Calu3 (cell line): ENCODE results near the gene EHMT1. TPM values are rescaled to one million over a fixed set of nuclear protein-coding genes. Genes with fewer than 3 reads are reported as not detected.

ENCODE experiments used
- BruUV-seq: library from RNA; stranded (reverse); fragments of 400-500 nt; replicated peaks from 2 replicates; lab custom pipeline; 2021; lab: Mats Ljungman, UMichigan
- CTCF ChIA-PET: fragments of 300-600 bp; sonication (Branson Sonifier 250); formaldehyde crosslinking; loops from one replicate; lab custom pipeline; 2022; ENCODE audit warnings: antibody characterized with exemption; lab: Charles Lee
- DNase-seq: peaks from one replicate; pipeline ENCODE4 v3.0.0; 2022
- H3K27ac Mint-ChIP-seq: one replicate; pipeline ENCODE4 v1.8.0; 2022; ENCODE audit warnings: mixed read lengths; ENCODE audit not compliant: unreplicated experiment
- H3K27me3 Mint-ChIP-seq: one replicate; pipeline ENCODE4 v1.8.0; 2022; ENCODE audit warnings: mixed read lengths; ENCODE audit not compliant: unreplicated experiment
- H3K36me3 Mint-ChIP-seq: one replicate; pipeline ENCODE4 v1.8.0; 2022; ENCODE audit warnings: mild to moderate bottlenecking, moderate library complexity, mixed read lengths; ENCODE audit not compliant: insufficient read depth, unreplicated experiment
- H3K4me1 Mint-ChIP-seq: one replicate; pipeline ENCODE4 v1.8.0; 2022; ENCODE audit warnings: mild to moderate bottlenecking, low read depth, mixed read lengths; ENCODE audit not compliant: unreplicated experiment
- H3K4me3 Mint-ChIP-seq: one replicate; pipeline ENCODE4 v1.8.0; 2022; ENCODE audit warnings: mild to moderate bottlenecking, low read depth, moderate library complexity, mixed read lengths; ENCODE audit not compliant: unreplicated experiment
- H3K9me3 Mint-ChIP-seq: one replicate; pipeline ENCODE4 v1.8.0; 2022; ENCODE audit warnings: low read depth, mixed read lengths; ENCODE audit not compliant: unreplicated experiment
- CTCF ChIP-seq: fragments of 200-600 bp; IDR thresholded peaks from one replicate; pipeline ENCODE4 v1.8.0; 2022; ENCODE audit warnings: antibody characterized with exemption; ENCODE audit not compliant: unreplicated experiment
- intact Hi-C: fragments of 100-400 bp; cut with micrococcal nuclease; formaldehyde crosslinking; loops from one replicate; pipeline ENCODE4 v1.10.0; 2022; ENCODE audit not compliant: unreplicated experiment
- total RNA-seq: library from RNA; stranded (reverse); gene quantifications from 2 replicates; pipeline ENCODE4 v1.2.3, GENCODE V29; 2022

The EHMT1 gene
- total RNA-seq, 1 experiment from 2014 or later, result 56.0 TPM

GRCh38 chr9:137672907-137673791, 54.3 kb downstream of the EHMT1 start:
- peak; percentile 53 for TF ChIP-seq CTCF
- H3K9me3 Mint-ChIP-seq, result no peaks in the 10 kb centered on the region
- no TSS peak for BruUV-seq
- H3K4me1 Mint-ChIP-seq, result peaks cover 23% of the 10 kb centered on the region
- H3K27me3 Mint-ChIP-seq, result no peaks in the 10 kb centered on the region
- CTCF ChIA-PET, result interaction anchor here (0.7 to 1.0 kb wide), 2 partner anchors 22 to 24 kb away, joined by 3 to 5 read pairs; no protein-coding TSS in a partner anchor
- peak; percentile 32 for DNase-seq
- H3K36me3 Mint-ChIP-seq, result peaks cover 22% of the 10 kb centered on the region
- intact Hi-C loops, result no loop called here
- H3K4me3 Mint-ChIP-seq, result no peak overlapping the region
- no peak overlapping the region for H3K27ac Mint-ChIP-seq

DNA sequence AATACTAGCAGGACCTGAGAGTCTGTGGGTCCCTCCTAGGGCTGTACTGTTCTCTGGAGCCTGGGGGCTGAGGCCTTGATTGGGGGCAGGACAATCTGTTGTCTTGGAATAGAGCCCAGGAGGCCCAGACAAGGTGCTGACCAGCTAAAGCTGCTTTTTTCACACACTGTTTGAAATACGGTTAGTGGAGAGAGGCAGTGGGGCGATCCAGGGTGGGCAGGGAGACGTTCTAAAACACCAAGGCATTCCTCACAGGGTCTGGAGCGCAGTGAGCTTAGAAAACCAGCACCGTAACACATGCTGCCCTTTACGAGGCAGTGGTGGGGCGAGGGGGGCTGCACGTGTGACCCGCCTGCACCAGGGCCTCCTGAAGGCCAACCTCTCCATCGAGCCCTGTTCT, 55.1 kb downstream of the EHMT1 start:
- Mint-ChIP-seq H3K4me3 (no peak overlapping the region), H3K27ac (no peak overlapping the region), H3K36me3 (peaks cover 22% of the 10 kb centered on the region), H3K9me3 (no peaks in the 10 kb centered on the region), H3K4me1 (peaks cover 23% of the 10 kb centered on the region), H3K27me3 (no peaks in the 10 kb centered on the region)
- DNase-seq, result no peak
- no TSS peak for BruUV-seq
- CTCF ChIA-PET, result no interaction called here
- intact Hi-C loops, result no loop called here
- no peak for TF ChIP-seq CTCF

DNA sequence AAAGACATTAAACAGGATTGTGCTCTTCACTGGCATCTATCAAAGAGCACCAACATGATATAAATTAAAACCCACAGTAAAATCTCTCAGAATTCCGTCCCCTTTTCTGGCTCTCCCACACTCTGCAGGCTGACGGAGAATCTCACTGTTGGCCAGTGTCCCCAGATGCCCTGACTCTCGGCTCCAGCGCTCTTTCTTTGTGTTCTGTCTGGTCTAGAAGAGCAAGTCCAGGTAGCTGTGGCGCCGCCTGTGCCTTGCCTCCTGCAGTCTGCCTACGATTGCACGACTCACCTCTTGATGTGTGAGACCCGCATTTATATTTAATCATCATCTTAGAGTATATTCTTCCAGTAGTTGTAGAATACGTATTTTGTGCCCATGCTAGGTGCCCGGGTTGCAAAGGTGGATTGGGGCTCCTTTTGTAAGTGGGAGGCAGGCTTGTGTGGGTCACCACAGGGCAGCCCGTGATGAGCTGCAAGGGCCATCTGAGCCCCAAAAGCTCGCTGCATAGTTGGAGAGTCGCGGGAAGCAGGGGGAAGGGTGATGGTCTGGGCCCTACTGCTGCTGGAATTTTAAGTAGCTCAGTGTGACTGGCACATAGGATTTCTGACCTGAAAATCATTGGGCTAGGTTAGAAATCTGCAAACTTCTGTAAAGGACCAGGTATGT, 55.6 kb downstream of the EHMT1 start:
- no peak overlapping the region for H3K4me3 Mint-ChIP-seq
- no peak for DNase-seq
- no peaks in the 10 kb centered on the region for H3K9me3 Mint-ChIP-seq
- no peaks in the 10 kb centered on the region for H3K27me3 Mint-ChIP-seq
- CTCF ChIA-PET, result no interaction called here
- no TSS peak for BruUV-seq
- peaks cover 16% of the 10 kb centered on the region for H3K36me3 Mint-ChIP-seq
- H3K4me1 Mint-ChIP-seq, result peaks cover 23% of the 10 kb centered on the region
- intact Hi-C loops, result no loop called here
- TF ChIP-seq CTCF, result no peak
- no peak overlapping the region for H3K27ac Mint-ChIP-seq

DNA sequence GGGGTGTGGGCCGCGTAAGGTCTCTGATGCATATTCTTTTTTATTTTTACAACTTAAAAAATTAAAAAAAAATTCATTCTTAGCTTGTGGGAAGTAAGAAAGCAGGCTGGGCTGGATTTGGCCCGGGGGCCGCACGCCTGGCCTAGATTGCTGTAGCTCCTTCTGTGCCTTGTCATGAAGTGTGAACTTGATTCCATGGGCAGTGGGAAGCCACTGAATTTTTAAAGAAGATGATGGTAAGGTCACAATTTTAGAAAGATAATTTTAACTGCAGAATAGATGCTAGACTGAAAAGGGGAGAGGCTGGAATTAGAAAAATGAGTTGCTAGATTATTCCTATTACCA, 56.1 kb downstream of the EHMT1 start:
- H3K4me1 Mint-ChIP-seq, result peaks cover 18% of the 10 kb centered on the region
- BruUV-seq, result no TSS peak
- H3K27me3 Mint-ChIP-seq, result no peaks in the 10 kb centered on the region
- CTCF ChIA-PET, result no interaction called here
- no peaks in the 10 kb centered on the region for H3K9me3 Mint-ChIP-seq
- no peak for DNase-seq
- no peak overlapping the region for H3K4me3 Mint-ChIP-seq
- intact Hi-C loops, result no loop called here
- TF ChIP-seq CTCF, result no peak
- H3K36me3 Mint-ChIP-seq, result peaks cover 14% of the 10 kb centered on the region
- no peak overlapping the region for H3K27ac Mint-ChIP-seq
